AG09319 (cell line): ENCODE results near the gene FSTL1.

Experiments used
- DNase-seq: peaks from one replicate; pipeline ENCODE4 v3.0.0-alpha.2; 2010; ENCODE audit warnings: low read depth; ENCODE audit errors: extremely low read depth
- CTCF ChIP-seq: IDR thresholded peaks from 2 replicates; pipeline ENCODE4 v1.5.1; 2011; ENCODE audit warnings: low read depth, mild to moderate bottlenecking, inconsistent platforms, low read length, moderate library complexity

Gene FSTL1

GRCh38 chr3:120473896-120474675 lies 23.3 kb upstream of the FSTL1 start:
- TF ChIP-seq CTCF: no peak
- DNase-seq: no peak

- TF ChIP-seq CTCF: no peak
- no peak for DNase-seq
These were observed 22.6 kb upstream of the FSTL1 start for GRCh38 chr3:120473389-120473788.

GRCh38 chr3:120472121-120472844 lies 21.5 kb upstream of the FSTL1 start:
- no peak for DNase-seq
- TF ChIP-seq CTCF: no peak

GRCh38 chr3:120471643-120472042 lies 20.9 kb upstream of the FSTL1 start:
- DNase-seq: no peak
- TF ChIP-seq CTCF: no peak

GRCh38 chr3:120470870-120471269 lies 20.1 kb upstream of the FSTL1 start:
- no peak for DNase-seq
- no peak for TF ChIP-seq CTCF

GRCh38 chr3:120469882-120470301 lies 19.1 kb upstream of the FSTL1 start:
- TF ChIP-seq CTCF: no peak
- DNase-seq: no peak

GRCh38 chr3:120469440-120469839 lies 18.6 kb upstream of the FSTL1 start:
- no peak for TF ChIP-seq CTCF
- no peak for DNase-seq
